HL-60 (cell line): ENCODE results near the gene PSMF1.

Experiments
- DNase-seq, 2 experiments: peaks; one replicate each; pipeline ENCODE4 v3.0.0-alpha.2; 2010 to 2020; ENCODE audit warnings: low read depth in 1 of 2, low spot score in 1 of 2
- H3K27ac ChIP-seq: fragments of 250-450 bp; sonication (Bioruptor Pico); replicated peaks from 2 replicates; pipeline ENCODE4 v1.5.1; 2020; ENCODE audit warnings: mild to moderate bottlenecking, moderate library complexity
- H3K27me3 ChIP-seq: fragments of 250-450 bp; sonication (Bioruptor Pico); 2 replicates; pipeline ENCODE4 v1.5.1; 2021; ENCODE audit warnings: mild to moderate bottlenecking, moderate library complexity; ENCODE audit not compliant: insufficient read depth, poor library complexity, severe bottlenecking
- H3K4me3 ChIP-seq: replicated peaks from 2 replicates; pipeline ENCODE4 v1.5.1; 2011; ENCODE audit warnings: mild to moderate bottlenecking, control low read depth, low read length; ENCODE audit not compliant: insufficient read depth
- GABPA ChIP-seq: IDR thresholded peaks from 2 replicates; pipeline ENCODE4 v1.6.1; 2012; ENCODE audit warnings: low read depth
- POLR2AphosphoS5 ChIP-seq: IDR thresholded peaks from 2 replicates; pipeline ENCODE4 v1.6.1; 2012; ENCODE audit warnings: low read depth
- SPI1 ChIP-seq: IDR thresholded peaks from 2 replicates; pipeline ENCODE4 v1.6.1; 2012; ENCODE audit warnings: low read depth, mild to moderate bottlenecking, borderline replicate concordance
- TF ChIP-seq, protein P1 (sequence below): IDR thresholded peaks from 2 replicates; pipeline ENCODE4 v1.6.1; 2012; ENCODE audit warnings: low read depth; ENCODE audit not compliant: insufficient replicate concordance
- TF ChIP-seq, protein P2 (sequence below): IDR thresholded peaks from one replicate; pipeline ENCODE4 v1.5.1; 2011; ENCODE audit warnings: low read length, control low read depth, inconsistent platforms; ENCODE audit not compliant: insufficient read depth

The PSMF1 gene

DNA sequence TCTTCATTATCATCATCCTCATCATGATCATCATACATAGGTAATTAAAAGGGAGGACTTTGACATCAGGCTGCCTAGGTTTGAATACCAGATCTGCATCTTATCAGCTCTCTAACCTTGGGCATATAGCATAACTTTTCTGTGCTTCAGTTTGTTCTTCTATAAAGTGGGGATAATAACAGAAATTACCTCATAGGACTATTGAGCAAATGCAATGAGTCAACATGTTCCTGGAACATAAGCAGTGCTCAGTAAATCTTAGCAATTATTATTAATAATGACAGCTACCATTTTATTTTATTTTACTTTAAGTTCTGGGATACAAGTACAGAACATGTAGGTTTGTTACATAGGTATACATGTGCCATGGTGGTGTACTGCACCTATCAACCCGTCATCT, 92.1 kb downstream of the PSMF1 start:
- no peak overlapping the region for H3K4me3 ChIP-seq
- DNase-seq: no peak
- H3K27ac ChIP-seq: no peak overlapping the region
- H3K27me3 ChIP-seq: no peaks in the 10 kb centered on the region
- TF ChIP-seq SPI1 (no peak), GABPA (no peak), POLR2AphosphoS5 (no peak)
- TF ChIP-seq, protein P1, sequence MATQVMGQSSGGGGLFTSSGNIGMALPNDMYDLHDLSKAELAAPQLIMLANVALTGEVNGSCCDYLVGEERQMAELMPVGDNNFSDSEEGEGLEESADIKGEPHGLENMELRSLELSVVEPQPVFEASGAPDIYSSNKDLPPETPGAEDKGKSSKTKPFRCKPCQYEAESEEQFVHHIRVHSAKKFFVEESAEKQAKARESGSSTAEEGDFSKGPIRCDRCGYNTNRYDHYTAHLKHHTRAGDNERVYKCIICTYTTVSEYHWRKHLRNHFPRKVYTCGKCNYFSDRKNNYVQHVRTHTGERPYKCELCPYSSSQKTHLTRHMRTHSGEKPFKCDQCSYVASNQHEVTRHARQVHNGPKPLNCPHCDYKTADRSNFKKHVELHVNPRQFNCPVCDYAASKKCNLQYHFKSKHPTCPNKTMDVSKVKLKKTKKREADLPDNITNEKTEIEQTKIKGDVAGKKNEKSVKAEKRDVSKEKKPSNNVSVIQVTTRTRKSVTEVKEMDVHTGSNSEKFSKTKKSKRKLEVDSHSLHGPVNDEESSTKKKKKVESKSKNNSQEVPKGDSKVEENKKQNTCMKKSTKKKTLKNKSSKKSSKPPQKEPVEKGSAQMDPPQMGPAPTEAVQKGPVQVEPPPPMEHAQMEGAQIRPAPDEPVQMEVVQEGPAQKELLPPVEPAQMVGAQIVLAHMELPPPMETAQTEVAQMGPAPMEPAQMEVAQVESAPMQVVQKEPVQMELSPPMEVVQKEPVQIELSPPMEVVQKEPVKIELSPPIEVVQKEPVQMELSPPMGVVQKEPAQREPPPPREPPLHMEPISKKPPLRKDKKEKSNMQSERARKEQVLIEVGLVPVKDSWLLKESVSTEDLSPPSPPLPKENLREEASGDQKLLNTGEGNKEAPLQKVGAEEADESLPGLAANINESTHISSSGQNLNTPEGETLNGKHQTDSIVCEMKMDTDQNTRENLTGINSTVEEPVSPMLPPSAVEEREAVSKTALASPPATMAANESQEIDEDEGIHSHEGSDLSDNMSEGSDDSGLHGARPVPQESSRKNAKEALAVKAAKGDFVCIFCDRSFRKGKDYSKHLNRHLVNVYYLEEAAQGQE: no peak
- TF ChIP-seq, protein P2, sequence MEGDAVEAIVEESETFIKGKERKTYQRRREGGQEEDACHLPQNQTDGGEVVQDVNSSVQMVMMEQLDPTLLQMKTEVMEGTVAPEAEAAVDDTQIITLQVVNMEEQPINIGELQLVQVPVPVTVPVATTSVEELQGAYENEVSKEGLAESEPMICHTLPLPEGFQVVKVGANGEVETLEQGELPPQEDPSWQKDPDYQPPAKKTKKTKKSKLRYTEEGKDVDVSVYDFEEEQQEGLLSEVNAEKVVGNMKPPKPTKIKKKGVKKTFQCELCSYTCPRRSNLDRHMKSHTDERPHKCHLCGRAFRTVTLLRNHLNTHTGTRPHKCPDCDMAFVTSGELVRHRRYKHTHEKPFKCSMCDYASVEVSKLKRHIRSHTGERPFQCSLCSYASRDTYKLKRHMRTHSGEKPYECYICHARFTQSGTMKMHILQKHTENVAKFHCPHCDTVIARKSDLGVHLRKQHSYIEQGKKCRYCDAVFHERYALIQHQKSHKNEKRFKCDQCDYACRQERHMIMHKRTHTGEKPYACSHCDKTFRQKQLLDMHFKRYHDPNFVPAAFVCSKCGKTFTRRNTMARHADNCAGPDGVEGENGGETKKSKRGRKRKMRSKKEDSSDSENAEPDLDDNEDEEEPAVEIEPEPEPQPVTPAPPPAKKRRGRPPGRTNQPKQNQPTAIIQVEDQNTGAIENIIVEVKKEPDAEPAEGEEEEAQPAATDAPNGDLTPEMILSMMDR: no peak

DNA sequence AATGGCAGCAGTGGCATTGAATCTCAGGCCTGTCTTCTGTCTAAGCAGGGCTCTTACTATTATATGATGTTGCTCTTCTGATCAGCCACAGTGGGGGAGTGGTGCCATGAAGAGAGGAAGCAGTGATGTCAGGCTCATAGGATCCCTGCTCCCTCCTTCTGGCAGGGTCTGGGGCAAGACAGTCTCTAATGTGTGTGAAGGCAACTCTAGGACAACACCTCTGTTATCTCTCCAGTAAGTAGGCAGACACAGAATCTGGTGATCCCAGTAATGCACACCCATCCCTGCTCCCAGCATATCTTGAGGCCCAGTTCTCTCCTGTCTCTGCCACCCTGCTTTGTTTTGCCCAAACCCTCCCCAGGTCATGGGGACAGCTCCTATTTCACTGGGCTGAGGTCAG, 93.6 kb downstream of the PSMF1 start:
- no peak overlapping the region for H3K4me3 ChIP-seq
- H3K27me3 ChIP-seq: no peaks in the 10 kb centered on the region
- DNase-seq: no peak
- no peak overlapping the region for H3K27ac ChIP-seq
- TF ChIP-seq, protein P1: no peak
- TF ChIP-seq, protein P2: no peak
- no peak for TF ChIP-seq POLR2AphosphoS5
- no peak for TF ChIP-seq SPI1
- no peak for TF ChIP-seq GABPA

DNA sequence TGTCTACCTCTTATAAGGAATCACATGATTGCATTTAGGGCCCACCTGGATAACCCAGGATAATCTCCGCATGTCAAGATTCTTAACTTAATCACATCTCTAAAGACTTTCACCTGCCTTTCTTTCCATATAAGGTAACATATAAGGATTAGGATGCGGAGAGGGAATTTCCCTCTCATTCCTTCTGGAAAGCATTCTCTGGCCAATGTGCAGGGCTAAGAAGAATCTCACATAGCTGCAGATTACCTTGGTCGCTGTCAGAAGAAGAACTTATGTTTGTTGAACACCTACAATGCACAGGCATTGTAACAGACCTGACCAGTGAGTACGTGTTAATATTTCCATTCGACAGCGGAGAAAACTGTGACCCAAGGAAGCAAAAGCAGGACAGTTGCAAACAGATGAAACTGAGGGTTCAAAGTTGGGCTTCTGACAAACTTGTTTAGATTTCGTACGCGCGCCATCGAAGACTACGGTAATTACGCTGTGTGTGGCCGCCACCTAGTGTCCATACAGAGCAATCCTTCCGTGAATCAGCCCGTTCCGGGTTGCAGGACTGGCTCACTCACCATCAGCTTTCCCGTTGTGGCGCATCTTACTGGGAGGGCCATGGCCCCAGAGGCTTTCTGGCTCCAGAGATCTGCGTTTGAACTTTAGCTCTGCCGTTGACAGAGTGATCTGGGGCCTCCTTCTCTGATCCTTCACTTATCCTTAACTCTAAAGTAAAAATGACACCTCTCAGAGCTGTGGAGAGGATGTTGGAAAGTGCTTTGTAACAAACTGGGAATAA, 94.4 kb downstream of the PSMF1 start:
- no peak for TF ChIP-seq POLR2AphosphoS5
- no peak for TF ChIP-seq GABPA
- TF ChIP-seq SPI1: no peak
- TF ChIP-seq, protein P1: no peak
- TF ChIP-seq, protein P2: peak; percentile 79
- DNase-seq: peak; percentile 39 to 65
- H3K4me3 ChIP-seq: no peak overlapping the region
- no peaks in the 10 kb centered on the region for H3K27me3 ChIP-seq
- no peak overlapping the region for H3K27ac ChIP-seq
